Mesendoderm (in vitro differentiated cells): Measurements from ENCODE around the gene SNAP47.

Source experiments
- DNase-seq: peaks from one replicate; pipeline ENCODE4 v3.0.0; 2013
- H2AK5ac ChIP-seq: 2 replicates; pipeline ENCODE4 v1.6.1; 2013; ENCODE audit warnings: low read length, inconsistent platforms
- H2BK120ac ChIP-seq: 2 replicates; pipeline ENCODE4 v1.6.1; 2013; ENCODE audit warnings: low read depth, mild to moderate bottlenecking, low read length, moderate library complexity, mixed read lengths
- H2BK15ac ChIP-seq: replicated peaks from 2 replicates; pipeline ENCODE4 v1.6.1; 2013; ENCODE audit warnings: low read depth, mild to moderate bottlenecking, moderate library complexity
- H2BK5ac ChIP-seq: 2 replicates; pipeline ENCODE4 v1.6.1; 2013; ENCODE audit warnings: low read length, inconsistent platforms
- H3K18ac ChIP-seq: 2 replicates; pipeline ENCODE4 v1.6.1; 2013; ENCODE audit warnings: mild to moderate bottlenecking, low read length, mixed read lengths
- H3K23ac ChIP-seq: one replicate; pipeline ENCODE4 v1.6.1; 2013; ENCODE audit warnings: low read length
- H3K27ac ChIP-seq: 2 replicates; pipeline ENCODE4 v1.5.1; 2013; ENCODE audit warnings: low read depth, mild to moderate bottlenecking, inconsistent platforms, low read length, moderate library complexity
- H3K27me3 ChIP-seq: 2 replicates; pipeline ENCODE4 v1.6.1; 2013; ENCODE audit warnings: low read length, control low read depth, mild to moderate bottlenecking, inconsistent platforms; ENCODE audit not compliant: insufficient read depth, poor library complexity
- H3K36me3 ChIP-seq: 2 replicates; pipeline ENCODE4 v1.6.1; 2013; ENCODE audit warnings: low read length, inconsistent platforms; ENCODE audit not compliant: control insufficient read depth, insufficient read depth
- H3K4ac ChIP-seq: one replicate; pipeline ENCODE4 v1.6.1; 2013; ENCODE audit warnings: low read depth, mild to moderate bottlenecking, low read length, moderate library complexity
- H3K4me1 ChIP-seq: 2 replicates; pipeline ENCODE4 v1.6.1; 2013; ENCODE audit warnings: low read depth, low read length, inconsistent platforms; ENCODE audit not compliant: control insufficient read depth
- H3K4me2 ChIP-seq: 2 replicates; pipeline ENCODE4 v1.6.1; 2013; ENCODE audit warnings: low read length
- H3K4me3 ChIP-seq: 2 replicates; pipeline ENCODE4 v1.5.1; 2013; ENCODE audit warnings: mild to moderate bottlenecking, low read length
- H3K56ac ChIP-seq: one replicate; pipeline ENCODE4 v1.6.1; 2013; ENCODE audit warnings: low read length
- H3K79me1 ChIP-seq: 2 replicates; pipeline ENCODE4 v1.6.1; 2013; ENCODE audit warnings: low read length, inconsistent platforms
- H3K79me2 ChIP-seq: 2 replicates; pipeline ENCODE4 v1.6.1; 2013; ENCODE audit warnings: mild to moderate bottlenecking, low read length; ENCODE audit not compliant: control insufficient read depth, insufficient read depth
- H3K9ac ChIP-seq: 2 replicates; pipeline ENCODE4 v1.6.1; 2013; ENCODE audit warnings: low read length, inconsistent platforms
- H4K5ac ChIP-seq: one replicate; pipeline ENCODE4 v1.6.1; 2013; ENCODE audit warnings: low read length
- H4K8ac ChIP-seq: one replicate; pipeline ENCODE4 v1.6.1; 2013; ENCODE audit warnings: low read depth, mild to moderate bottlenecking, control low read depth, low read length, moderate library complexity
- WGBS: extraction: QIAGEN DNeasy Blood & Tissue Kit; methylation state at CpG from one replicate; pipeline ENCODE4 v1.1.7; 2013; ENCODE audit warnings: low lambda C conversion rate, missing lambda C conversion rate; ENCODE audit not compliant: insufficient coverage; ENCODE audit errors: extremely low coverage; 5-methylcytosine and 5-hydroxymethylcytosine counted together

Gene SNAP47

GRCh38 chr1:227799756-227800155, 64.5 kb downstream of the SNAP47 start:
- DNase-seq, result no peak
- no peak overlapping the region for H2BK5ac ChIP-seq
- H4K8ac ChIP-seq, result no peak overlapping the region
- H2BK15ac ChIP-seq, result no peak overlapping the region
- no peaks in the 10 kb centered on the region for H3K79me2 ChIP-seq
- H3K4me3 ChIP-seq, result no peak overlapping the region
- no peaks in the 10 kb centered on the region for H3K79me1 ChIP-seq
- no peak overlapping the region for H2AK5ac ChIP-seq
- no peak overlapping the region for H3K9ac ChIP-seq
- no peak overlapping the region for H3K27ac ChIP-seq
- no peak overlapping the region for H2BK120ac ChIP-seq
- no peaks in the 10 kb centered on the region for H3K27me3 ChIP-seq
- no peak overlapping the region for H3K56ac ChIP-seq
- H3K4ac ChIP-seq, result no peak overlapping the region
- no peak overlapping the region for H3K23ac ChIP-seq
- H3K36me3 ChIP-seq, result no peaks in the 10 kb centered on the region
- no peak overlapping the region for H3K18ac ChIP-seq
- no CpG with 5 or more reads among the region's 1 CpG for WGBS
- no peaks in the 10 kb centered on the region for H3K4me1 ChIP-seq
- H4K5ac ChIP-seq, result no peak overlapping the region
- no peak overlapping the region for H3K4me2 ChIP-seq

DNA sequence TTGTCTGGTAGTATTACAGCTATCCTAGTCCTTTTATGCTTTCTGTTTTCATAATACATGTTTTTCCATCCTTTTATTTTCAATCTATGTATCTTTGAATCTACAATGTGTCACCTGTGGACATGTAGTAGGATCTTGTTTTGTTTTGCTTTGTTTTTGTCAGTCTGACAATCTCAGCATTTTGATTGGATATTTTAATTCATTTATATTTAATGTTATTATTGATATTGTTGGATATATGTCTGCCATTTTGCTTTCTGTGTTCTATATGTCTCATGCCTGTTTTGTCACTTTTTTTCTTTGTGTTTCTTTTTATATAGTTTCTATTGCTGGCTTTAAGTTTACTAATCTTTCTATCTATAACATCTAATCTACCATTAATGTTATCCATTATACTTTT, 68.7 kb downstream of the SNAP47 start:
- Histone ChIP-seq H3K18ac (no peak overlapping the region), H2BK5ac (no peak overlapping the region), H3K27me3 (no peaks in the 10 kb centered on the region), H4K5ac (no peak overlapping the region), H3K4me1 (no peaks in the 10 kb centered on the region), H3K9ac (no peak overlapping the region), H3K4me3 (no peak overlapping the region), H3K56ac (no peak overlapping the region), H2BK15ac (no peak overlapping the region), H2AK5ac (no peak overlapping the region), H3K4me2 (no peak overlapping the region), H3K36me3 (no peaks in the 10 kb centered on the region), H3K79me1 (no peaks in the 10 kb centered on the region), H3K23ac (no peak overlapping the region), H3K27ac (no peak overlapping the region), H3K79me2 (no peaks in the 10 kb centered on the region), H3K4ac (no peak overlapping the region), H4K8ac (no peak overlapping the region), H2BK120ac (no peak overlapping the region)
- no peak for DNase-seq

- Histone ChIP-seq H3K4me2 (no peak overlapping the region), H3K4me1 (no peaks in the 10 kb centered on the region), H3K4me3 (no peak overlapping the region), H3K23ac (no peak overlapping the region), H4K8ac (no peak overlapping the region), H3K4ac (no peak overlapping the region), H3K79me1 (no peaks in the 10 kb centered on the region), H3K27me3 (no peaks in the 10 kb centered on the region), H4K5ac (no peak overlapping the region), H3K27ac (no peak overlapping the region), H3K18ac (no peak overlapping the region), H2BK120ac (no peak overlapping the region), H3K56ac (no peak overlapping the region), H2BK5ac (no peak overlapping the region), H3K9ac (no peak overlapping the region), H2AK5ac (no peak overlapping the region), H2BK15ac (no peak overlapping the region), H3K36me3 (no peaks in the 10 kb centered on the region), H3K79me2 (no peaks in the 10 kb centered on the region)
- WGBS, result no CpG with 5 or more reads among the region's 6 CpGs
- DNase-seq, result no peak
These were observed 70.5 kb downstream of the SNAP47 start for GRCh38 chr1:227805606-227806197.

DNA sequence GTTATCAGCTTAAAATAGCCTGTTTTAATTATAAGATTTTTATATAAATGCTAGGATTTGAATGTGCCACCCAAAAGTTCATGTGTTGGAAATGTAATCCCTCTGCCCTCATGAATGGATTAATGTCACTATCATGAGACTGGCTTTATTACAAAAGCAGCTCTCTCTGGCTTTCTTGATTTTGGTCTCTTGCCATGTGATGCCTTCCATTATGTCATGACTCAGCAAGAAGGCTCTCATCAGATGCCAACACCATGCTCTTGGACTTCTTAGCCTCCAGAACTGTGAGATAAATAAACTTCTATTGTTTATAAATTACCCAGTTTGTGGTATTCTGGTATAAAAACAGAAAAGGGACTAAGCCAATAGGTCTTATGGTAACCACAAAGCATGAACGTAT, 73.3 kb downstream of the SNAP47 start:
- Histone ChIP-seq H3K27me3 (no peaks in the 10 kb centered on the region), H3K18ac (no peak overlapping the region), H3K4ac (no peak overlapping the region), H2AK5ac (no peak overlapping the region), H2BK15ac (no peak overlapping the region), H3K27ac (no peak overlapping the region), H3K23ac (no peak overlapping the region), H2BK5ac (no peak overlapping the region), H2BK120ac (no peak overlapping the region), H3K4me2 (no peak overlapping the region), H4K5ac (no peak overlapping the region), H3K4me1 (no peaks in the 10 kb centered on the region), H3K36me3 (no peaks in the 10 kb centered on the region), H4K8ac (no peak overlapping the region), H3K4me3 (no peak overlapping the region), H3K9ac (no peak overlapping the region), H3K79me2 (no peaks in the 10 kb centered on the region), H3K79me1 (no peaks in the 10 kb centered on the region), H3K56ac (no peak overlapping the region)
- WGBS, result no CpG with 5 or more reads among the region's 1 CpG
- no peak for DNase-seq

- H4K5ac ChIP-seq, result no peak overlapping the region
- no peak overlapping the region for H2BK120ac ChIP-seq
- no peak overlapping the region for H3K4me3 ChIP-seq
- H3K27me3 ChIP-seq, result no peaks in the 10 kb centered on the region
- no peak overlapping the region for H3K9ac ChIP-seq
- H3K4ac ChIP-seq, result no peak overlapping the region
- no peak overlapping the region for H4K8ac ChIP-seq
- H3K4me2 ChIP-seq, result no peak overlapping the region
- no peak overlapping the region for H3K27ac ChIP-seq
- H3K4me1 ChIP-seq, result no peaks in the 10 kb centered on the region
- H3K18ac ChIP-seq, result no peak overlapping the region
- no peaks in the 10 kb centered on the region for H3K36me3 ChIP-seq
- H3K79me1 ChIP-seq, result no peaks in the 10 kb centered on the region
- H3K23ac ChIP-seq, result no peak overlapping the region
- WGBS, result no CpG with 5 or more reads among the region's 2 CpGs
- H3K56ac ChIP-seq, result no peak overlapping the region
- H2BK5ac ChIP-seq, result no peak overlapping the region
- no peak overlapping the region for H2BK15ac ChIP-seq
- DNase-seq, result no peak
- no peaks in the 10 kb centered on the region for H3K79me2 ChIP-seq
- H2AK5ac ChIP-seq, result no peak overlapping the region
These were observed 73.8 kb downstream of the SNAP47 start for GRCh38 chr1:227809026-227809425.

GRCh38 chr1:227813962-227814361, 78.7 kb downstream of the SNAP47 start:
- Histone ChIP-seq H3K27me3 (no peaks in the 10 kb centered on the region), H3K4ac (no peak overlapping the region), H3K27ac (no peak overlapping the region), H3K4me1 (no peaks in the 10 kb centered on the region), H3K79me1 (no peaks in the 10 kb centered on the region), H3K23ac (no peak overlapping the region), H3K9ac (no peak overlapping the region), H2BK120ac (no peak overlapping the region), H3K36me3 (no peaks in the 10 kb centered on the region), H4K8ac (no peak overlapping the region), H3K79me2 (no peaks in the 10 kb centered on the region), H3K4me2 (no peak overlapping the region), H2BK5ac (no peak overlapping the region), H2AK5ac (no peak overlapping the region), H4K5ac (no peak overlapping the region), H3K4me3 (no peak overlapping the region), H3K56ac (no peak overlapping the region), H3K18ac (no peak overlapping the region), H2BK15ac (no peak overlapping the region)
- no CpG with 5 or more reads among the region's 2 CpGs for WGBS
- no peak for DNase-seq
